Activated CD8-positive, alpha-beta memory T cell treated with anti-CD3 and anti-CD28 coated beads for 4 hours (primary cell): ENCODE data around the gene NBDY.
"Not testable (repeated sequence)": the region's sequence is repeated elsewhere in the genome, so short reads cannot be mapped to it uniquely, and the experiment has no call there.

ENCODE experiments used
- DNase-seq, 2 donors: peaks; one replicate each; pipeline ENCODE4 v3.0.0-alpha.2; 2020; ENCODE audit warnings: low read depth in 2 of 2

The NBDY gene

DNA sequence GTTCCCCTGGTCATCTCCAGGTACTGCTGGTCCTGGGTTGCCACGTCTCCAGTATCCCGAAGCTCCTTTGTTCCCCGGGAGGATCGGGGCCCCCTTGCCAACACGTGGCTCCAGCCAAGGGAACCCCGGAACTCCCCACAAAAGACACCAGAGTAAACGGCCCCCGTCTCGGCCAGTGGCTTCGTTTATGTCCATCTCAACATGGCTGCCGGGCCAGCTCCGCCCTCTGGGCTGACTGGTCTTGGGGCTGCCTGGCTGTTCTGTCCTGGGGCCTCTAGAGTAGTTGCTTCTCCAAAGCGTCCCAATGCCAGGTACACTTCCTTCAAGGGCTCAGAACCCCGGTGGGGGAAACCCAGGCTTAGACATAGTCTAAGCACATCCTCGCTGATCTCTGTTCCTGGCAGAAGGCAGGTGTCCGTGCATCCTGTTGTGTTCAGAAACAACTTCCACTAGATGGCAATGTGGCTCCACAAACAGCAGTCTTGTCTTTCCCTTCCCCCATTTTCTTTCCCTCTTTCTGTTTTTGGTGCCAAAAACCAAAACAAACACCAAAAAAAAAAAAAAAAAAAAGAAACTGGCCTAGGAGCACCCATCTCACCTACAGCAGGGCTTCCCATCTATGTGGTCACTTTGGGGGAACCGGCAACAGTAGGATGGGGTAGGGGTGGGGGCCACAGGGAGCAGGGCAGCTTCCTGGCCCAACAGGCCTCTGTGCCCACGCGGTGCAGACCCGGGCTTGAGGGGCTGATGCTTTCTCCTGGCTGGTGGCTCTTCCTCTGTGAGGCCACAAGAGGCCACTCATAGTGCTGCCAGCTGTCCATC, 35.3 kb downstream of the NBDY start:
- peak; percentile 22 to 64 for DNase-seq

DNA sequence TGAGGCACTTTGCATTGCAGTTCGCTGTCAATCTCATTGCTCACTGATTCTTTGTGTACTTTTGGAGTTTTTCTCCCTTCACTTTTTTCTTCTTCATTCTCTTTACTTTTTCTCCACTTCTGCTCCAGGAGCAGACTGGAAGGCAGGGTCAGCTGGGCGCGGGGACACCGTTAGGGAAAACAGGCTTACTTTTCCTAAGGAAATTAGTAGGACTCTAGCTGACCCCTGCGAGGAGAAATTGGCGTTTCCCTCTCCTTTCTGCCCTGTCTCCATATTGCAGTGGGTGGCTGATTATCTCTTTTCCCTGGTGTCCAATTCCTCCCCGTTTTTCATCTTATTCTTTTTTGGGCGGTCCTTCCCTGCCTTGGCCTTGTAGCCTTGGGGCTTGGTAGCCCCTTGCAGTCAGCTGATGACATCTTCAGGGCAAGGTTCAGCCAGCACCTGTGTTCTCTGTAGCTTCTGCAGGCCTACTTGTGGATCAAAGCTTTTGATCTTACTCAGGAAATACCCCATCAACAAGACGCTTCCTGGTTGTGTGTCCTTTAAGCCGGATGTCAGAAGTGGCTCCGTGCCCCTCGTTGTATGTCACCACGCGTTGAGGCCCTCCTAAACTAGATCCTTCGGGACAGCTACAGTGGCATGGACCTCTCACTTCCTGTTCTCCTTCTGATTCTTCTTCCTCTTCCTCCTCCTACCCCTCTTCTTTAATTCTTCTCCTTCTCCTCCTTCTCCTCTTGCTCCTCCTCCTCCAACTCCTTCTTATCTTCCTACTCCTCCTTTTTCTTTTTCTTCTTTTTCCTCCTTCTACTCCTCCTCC, 36.1 kb downstream of the NBDY start:
- DNase-seq = no peak

DNA sequence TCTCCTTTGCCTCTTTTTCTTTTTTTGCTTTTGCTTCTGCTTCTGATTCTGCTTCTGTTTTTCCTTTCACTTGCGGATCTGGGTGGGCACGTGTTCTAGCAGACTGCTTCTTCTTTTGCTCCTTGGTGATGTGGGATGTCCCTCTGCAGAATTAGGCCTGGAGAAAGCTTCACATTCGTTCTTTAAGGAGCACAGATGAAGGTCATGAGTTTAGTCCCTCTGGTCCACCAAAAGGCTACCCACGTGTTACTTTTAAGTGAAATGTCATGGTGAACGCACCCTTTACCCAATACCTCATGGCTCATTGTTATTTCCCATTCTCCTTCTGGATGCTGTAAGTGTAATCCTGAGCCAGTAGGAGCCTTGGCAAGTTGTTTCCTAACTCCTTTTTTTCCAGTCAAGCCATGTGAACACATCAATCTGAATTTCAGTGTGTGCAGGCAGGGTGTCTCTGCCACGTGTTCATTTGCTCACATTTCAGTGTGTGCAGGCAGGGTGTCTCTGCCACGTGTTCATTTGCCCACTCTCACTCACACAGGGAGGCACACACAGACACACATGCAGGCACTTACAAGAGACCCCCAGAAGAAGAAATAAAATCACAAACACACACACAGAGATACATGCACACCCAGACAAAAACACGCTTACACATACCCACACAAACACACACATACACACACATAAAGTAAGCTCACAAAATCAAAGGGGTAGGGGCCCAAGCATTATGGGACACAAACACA, 36.9 kb downstream of the NBDY start:
- DNase-seq = no peak

DNA sequence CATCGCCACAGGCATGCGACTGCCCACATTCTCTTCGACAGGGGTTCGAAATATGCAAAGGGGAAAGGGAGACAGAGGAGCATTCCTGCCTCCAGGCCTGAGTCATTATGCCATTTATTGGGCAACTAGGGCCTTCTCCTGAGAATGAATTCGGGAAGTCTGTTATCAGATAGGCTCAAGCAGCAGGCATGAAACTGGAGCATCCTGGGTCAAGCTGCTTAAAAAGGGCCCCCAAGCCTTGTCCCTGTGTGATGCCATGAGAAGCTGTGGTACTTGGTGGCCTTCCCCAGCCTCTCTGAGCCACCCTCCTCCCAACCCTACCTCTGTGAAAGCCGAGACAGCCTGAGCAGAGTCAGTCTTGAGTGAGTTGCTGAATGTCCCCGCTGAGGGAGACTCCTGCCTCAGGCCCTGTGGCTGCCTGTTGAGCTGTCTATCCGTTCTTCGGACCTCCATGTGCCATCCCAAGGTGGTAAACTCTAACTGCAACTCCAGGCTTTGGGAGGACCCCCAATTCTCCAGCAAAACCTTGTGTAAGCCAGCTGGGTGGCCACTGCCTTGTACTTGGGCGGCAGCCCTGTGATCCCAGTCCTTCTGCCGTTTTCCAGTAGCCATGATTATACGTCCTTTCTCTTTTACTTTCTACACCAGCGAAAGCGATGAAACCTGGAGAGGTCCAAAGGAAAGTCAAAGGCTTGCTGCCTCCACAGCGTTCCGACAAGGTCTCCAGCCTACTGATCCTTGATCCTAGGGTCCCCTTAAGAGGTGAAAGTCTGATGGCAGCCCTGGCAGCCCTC, 37.7 kb downstream of the NBDY start:
- no peak for DNase-seq

DNA sequence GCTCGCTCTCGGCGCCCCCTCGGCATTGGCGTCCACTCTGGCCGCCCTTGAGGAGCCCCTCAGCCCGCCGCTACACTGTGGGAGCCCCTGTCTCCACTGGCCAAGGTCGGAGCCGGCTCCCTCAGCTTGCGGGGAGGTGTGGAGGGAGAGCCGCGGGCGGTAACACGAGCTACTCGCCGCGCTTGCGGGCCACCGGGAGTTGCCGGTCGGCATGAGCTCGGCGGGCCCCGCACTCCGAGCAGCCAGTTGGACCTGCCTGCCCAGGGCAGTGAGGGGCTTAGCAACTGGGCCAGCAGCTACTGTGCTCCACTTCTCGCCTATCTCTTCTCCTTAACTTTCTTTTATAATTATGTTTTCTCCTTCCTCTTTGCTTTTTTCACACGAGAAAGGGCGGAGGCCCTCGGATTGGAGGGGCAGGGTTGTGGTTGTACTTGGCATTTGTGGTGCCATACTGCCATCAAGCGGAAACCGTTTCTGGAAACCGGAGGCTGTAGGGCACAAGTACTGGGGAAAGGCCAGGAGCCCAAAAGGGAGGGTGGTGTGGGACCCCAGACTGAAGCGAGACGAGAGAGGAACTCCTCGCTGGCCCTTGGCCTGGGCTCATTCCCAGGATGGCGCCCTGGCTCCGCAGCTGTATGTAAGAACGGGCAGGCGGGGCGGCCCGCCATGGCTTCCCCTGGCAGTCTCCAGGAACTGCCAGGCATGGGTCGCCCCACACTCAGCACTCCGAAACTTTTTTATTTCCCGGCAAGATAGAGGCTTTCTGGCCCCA, 38.5 kb downstream of the NBDY start:
- not testable (repeated sequence) for DNase-seq

DNA sequence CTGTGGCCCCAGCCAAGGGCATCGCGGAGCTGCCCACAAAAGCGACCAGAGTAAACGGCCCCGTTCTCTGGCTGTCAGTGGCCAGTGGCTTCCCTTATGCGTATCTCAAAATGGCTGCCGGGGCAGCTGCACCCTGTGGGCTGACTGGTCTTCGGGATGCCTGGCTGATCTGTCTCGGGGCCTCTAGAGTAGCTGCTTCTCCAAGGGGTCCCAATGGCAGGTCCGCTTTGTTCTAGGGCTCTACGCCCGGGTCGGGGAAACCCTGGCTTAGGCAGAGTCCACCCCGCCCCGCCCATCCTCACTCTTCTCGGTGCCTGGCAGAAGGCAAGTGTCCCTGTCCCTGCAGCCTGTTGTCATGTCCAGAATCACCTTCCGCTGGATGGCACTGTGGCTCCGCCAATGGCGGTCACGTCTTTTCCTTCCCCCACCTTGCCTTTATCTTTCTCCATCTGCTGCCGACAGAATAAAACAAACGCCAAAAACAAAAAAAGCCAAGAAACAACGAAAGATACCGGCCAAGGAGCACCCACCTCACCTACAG, 39.1 kb downstream of the NBDY start:
- DNase-seq = not testable (repeated sequence)

DNA sequence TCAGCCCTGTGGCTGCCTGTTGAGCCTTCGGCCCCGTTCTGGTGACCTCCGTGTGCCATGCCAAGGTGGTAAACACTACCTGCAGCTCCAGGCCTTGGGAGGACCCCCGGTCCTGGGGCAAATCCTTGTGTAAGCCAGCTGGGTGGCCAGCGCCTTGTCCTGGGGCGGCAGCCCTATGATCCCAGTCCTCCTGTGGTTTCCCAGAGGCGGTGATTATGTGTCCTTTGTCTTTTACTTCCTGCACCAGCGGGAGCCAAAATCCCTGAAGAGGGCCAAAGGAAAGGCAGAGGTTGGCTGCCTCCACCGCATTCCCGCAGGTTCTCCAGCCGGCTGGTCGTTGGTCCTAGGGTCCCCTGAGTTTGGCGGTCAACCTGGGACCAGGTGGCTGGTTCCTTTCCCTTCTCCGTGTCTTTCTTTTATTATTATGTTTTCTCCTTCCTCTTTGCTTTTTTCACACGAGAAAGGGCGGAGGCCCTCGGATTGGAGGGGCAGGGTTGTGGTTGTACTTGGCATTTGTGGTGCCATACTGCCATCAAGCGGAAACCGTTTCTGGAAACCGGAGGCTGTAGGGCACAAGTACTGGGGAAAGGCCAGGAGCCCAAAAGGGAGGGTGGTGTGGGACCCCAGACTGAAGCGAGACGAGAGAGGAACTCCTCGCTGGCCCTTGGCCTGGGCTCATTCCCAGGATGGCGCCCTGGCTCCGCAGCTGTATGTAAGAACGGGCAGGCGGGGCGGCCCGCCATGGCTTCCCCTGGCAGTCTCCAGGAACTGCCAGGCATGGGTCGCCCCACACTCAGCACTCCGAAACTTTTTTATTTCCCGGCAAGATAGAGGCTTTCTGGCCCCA, 43.9 kb downstream of the NBDY start:
- not testable (repeated sequence) for DNase-seq

DNA sequence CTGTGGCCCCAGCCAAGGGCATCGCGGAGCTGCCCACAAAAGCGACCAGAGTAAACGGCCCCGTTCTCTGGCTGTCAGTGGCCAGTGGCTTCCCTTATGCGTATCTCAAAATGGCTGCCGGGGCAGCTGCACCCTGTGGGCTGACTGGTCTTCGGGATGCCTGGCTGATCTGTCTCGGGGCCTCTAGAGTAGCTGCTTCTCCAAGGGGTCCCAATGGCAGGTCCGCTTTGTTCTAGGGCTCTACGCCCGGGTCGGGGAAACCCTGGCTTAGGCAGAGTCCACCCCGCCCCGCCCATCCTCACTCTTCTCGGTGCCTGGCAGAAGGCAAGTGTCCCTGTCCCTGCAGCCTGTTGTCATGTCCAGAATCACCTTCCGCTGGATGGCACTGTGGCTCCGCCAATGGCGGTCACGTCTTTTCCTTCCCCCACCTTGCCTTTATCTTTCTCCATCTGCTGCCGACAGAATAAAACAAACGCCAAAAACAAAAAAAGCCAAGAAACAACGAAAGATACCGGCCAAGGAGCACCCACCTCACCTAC, 44.5 kb downstream of the NBDY start:
- not testable (repeated sequence) for DNase-seq

DNA sequence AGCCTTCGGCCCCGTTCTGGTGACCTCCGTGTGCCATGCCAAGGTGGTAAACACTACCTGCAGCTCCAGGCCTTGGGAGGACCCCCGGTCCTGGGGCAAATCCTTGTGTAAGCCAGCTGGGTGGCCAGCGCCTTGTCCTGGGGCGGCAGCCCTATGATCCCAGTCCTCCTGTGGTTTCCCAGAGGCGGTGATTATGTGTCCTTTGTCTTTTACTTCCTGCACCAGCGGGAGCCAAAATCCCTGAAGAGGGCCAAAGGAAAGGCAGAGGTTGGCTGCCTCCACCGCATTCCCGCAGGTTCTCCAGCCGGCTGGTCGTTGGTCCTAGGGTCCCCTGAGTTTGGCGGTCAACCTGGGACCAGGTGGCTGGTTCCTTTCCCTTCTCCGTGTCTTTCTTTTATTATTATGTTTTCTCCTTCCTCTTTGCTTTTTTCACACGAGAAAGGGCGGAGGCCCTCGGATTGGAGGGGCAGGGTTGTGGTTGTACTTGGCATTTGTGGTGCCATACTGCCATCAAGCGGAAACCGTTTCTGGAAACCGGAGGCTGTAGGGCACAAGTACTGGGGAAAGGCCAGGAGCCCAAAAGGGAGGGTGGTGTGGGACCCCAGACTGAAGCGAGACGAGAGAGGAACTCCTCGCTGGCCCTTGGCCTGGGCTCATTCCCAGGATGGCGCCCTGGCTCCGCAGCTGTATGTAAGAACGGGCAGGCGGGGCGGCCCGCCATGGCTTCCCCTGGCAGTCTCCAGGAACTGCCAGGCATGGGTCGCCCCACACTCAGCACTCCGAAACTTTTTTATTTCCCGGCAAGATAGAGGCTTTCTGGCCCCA, 49.3 kb downstream of the NBDY start:
- not testable (repeated sequence) for DNase-seq

DNA sequence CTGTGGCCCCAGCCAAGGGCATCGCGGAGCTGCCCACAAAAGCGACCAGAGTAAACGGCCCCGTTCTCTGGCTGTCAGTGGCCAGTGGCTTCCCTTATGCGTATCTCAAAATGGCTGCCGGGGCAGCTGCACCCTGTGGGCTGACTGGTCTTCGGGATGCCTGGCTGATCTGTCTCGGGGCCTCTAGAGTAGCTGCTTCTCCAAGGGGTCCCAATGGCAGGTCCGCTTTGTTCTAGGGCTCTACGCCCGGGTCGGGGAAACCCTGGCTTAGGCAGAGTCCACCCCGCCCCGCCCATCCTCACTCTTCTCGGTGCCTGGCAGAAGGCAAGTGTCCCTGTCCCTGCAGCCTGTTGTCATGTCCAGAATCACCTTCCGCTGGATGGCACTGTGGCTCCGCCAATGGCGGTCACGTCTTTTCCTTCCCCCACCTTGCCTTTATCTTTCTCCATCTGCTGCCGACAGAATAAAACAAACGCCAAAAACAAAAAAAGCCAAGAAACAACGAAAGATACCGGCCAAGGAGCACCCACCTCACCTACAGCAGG, 50.0 kb downstream of the NBDY start:
- DNase-seq = not testable (repeated sequence)

DNA sequence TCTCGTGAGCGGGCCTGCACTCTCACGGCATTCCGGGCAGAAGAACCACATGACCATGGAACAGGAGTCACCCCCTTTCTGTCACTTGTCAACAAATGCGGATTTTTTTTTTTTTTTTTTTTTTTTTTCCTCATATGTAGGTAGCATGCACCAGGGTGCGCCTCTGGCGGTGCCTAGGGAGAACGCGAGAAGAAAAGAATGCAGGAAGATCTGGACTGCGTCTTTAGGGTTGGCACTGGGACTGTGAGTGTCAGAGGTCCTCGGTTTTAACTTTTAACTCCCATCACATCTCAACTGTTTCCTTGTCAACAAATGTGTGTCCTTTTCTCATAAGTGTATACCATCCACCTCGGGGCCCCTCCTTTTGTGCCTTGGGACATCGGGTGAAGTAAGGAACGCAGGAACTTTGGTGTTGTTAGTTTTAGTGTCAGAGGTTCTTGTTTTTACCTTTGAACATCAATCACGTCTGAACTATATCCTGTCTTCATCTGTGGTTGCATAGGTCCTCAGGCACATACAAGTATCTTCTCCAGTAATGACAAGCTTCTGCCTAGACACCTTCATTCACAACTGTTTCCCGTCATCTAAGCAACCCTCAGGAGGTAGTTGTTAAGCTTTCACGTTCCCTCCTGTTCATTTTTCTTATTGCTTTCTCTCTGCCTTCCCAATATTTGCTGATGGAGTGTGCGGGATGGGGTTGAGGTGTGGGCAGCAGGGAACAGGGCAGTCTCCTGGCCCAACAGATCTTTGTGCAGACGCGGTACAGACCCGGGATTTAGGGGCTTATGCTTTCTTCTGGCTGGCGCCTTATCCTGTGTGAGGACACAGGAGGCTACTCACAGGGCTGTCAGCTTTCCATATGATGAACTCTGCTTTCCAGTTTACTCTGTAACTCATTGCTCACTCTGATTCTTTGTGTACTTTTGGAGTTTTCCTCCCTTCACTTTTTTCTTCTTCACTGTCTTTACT, 51.9 kb downstream of the NBDY start:
- DNase-seq = not testable (repeated sequence)

DNA sequence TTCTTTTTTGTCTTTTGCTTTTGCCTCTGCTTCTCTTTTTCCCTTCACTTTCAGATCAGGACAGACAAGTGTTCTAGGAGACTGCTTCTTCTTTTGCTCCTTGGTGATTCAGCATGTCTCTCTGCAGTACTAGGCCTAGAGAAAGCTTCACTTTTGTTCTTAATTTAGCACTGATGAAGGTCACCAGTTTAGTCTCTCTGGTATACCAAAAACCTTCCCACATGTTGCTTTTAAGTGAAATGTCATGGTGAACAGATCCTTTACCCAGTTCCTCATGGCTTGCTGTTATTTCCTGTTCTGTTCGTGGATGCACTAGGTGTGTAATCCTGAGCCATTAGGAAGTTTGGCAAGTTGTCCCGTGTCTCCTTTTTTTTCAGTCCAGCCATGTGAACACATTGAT, 53.3 kb downstream of the NBDY start:
- DNase-seq = no peak

DNA sequence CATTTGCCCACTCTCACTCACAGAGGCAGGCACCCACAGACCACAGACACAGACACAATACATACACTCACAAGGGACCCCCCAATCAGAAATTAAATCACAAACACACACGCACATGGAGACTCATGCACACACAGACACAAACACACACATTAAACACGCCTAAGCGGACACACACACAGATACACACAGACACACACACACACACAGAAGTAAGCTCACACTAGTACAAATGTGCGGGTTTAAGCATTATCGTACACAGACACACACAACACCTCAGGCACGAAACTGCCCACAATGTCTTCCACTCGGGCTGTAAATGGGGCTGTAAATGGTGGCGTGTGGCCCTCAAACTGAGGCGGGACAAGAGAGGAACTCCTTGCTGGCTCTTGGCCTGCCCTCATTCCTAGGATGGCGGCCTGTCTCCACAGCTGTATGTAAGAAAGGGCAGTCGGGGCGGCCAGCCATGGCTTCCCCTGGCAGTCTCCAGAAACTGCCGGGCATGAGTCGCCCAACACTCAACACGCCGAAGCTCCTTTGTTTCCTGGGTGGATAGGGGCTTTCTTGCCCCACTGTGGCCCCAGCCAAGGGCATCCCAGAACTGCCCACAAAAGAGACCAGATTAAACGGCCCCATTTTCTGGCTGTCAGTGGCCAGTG, 53.9 kb downstream of the NBDY start:
- DNase-seq = no peak

DNA sequence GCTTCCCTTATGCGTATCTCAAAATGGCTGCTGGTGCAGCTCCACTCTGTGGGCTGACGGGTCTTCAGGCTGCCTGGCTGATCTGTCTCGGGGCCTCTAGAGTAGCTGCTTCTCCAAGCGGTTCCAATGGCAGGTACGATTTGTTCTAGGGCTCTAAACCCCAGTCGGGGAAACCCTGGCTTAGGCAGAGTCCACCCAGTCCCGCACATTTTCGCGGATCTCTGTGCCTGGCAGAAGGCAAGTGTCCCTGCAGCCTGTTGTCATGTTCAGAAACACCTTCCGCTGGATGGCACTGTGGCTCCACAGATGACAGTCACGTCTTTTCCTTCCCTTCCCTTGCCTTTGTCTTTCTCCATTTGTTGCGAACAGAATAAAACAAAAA, 54.4 kb downstream of the NBDY start:
- peak in 1 of 2 donors; percentile 50 for DNase-seq

DNA sequence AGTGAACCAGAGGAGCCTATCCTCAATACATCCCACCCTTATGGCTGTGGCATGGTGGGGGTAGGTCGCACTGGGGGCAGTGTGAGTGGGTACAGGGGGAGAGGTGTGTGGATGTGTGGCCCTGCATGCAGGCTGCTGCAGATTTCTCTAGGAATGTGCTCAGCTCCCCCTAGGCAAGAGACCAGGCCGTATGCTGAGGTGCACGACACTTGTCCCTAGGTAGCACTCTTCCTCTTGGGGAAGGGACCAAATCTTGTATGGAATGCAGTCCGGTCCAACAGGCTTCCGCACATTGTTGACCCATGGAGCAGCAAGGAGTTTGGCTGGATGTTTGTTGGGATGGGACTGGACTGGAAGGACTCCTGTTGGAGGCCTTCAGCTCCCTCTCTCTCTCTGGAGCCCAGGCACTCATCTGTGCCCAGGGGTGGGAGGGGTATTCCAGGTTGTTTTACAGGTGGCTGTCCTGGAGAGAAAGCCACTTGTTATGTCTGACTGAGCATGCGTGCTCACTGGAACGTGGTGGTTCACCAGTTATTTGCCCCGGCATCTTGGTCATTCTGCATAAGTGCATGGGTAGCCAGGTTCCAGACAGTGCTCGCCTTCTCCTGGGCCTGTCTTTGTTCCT, 55.1 kb downstream of the NBDY start:
- no peak for DNase-seq

DNA sequence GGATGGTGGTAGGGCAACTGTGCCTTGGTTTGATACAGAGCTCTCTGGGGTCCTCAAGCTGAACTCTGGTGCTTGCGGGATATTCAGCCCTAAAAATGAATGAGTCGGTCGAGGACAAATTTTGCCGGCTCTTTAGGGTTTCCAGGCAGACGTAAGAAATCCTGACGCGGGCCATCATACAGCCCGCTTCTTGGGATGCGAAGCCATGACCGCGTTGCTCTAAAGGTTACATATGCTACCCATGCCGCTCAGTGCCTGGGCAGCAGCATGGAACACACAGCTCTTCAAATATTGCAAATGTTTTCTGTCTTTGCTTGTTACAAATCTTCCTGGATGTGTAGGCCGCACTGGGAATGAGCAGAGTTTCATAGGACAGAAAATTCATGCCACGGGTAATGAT, 55.6 kb downstream of the NBDY start:
- DNase-seq = no peak
